Ishikawa (cell line): Measurements from ENCODE around the gene VPS25.

Experiments used
- CEBPB ChIP-seq: IDR thresholded peaks from 2 replicates; pipeline ENCODE4 v1.6.1; 2012
- CREB1 ChIP-seq: IDR thresholded peaks from 2 replicates; pipeline ENCODE4 v1.6.1; 2012; ENCODE audit warnings: low read depth
- EGR1 ChIP-seq: IDR thresholded peaks from 2 replicates; pipeline ENCODE4 v1.6.1; 2012
- EP300 ChIP-seq: IDR thresholded peaks from 2 replicates; pipeline ENCODE4 v1.6.1; 2012; ENCODE audit warnings: borderline replicate concordance
- FOXM1 ChIP-seq: IDR thresholded peaks from 2 replicates; pipeline ENCODE4 v1.6.1; 2012; ENCODE audit warnings: low read depth, borderline replicate concordance
- NFIC ChIP-seq: IDR thresholded peaks from 2 replicates; pipeline ENCODE4 v1.6.1; 2012
- RAD21 ChIP-seq: IDR thresholded peaks from 2 replicates; pipeline ENCODE4 v1.6.1; 2012; ENCODE audit warnings: low read depth
- TAF1 ChIP-seq: IDR thresholded peaks from 2 replicates; pipeline ENCODE4 v1.6.1; 2012; ENCODE audit warnings: low read depth, mild to moderate bottlenecking
- TCF12 ChIP-seq: IDR thresholded peaks from 2 replicates; pipeline ENCODE4 v1.6.1; 2012; ENCODE audit warnings: low read depth
- TEAD4 ChIP-seq: IDR thresholded peaks from 2 replicates; pipeline ENCODE4 v1.6.1; 2012
- YY1 ChIP-seq: IDR thresholded peaks from 2 replicates; pipeline ENCODE4 v1.6.1; 2012; ENCODE audit warnings: low read depth
- ZBTB7A ChIP-seq: IDR thresholded peaks from 2 replicates; pipeline ENCODE4 v1.6.1; 2012; ENCODE audit warnings: low read depth
- TF ChIP-seq, protein P1 (sequence below): IDR thresholded peaks from 2 replicates; pipeline ENCODE4 v1.6.1; 2012; ENCODE audit warnings: low read depth, mild to moderate bottlenecking
- TF ChIP-seq, protein P2 (sequence below): IDR thresholded peaks from 2 replicates; pipeline ENCODE4 v1.6.1; 2012
- TF ChIP-seq, protein P3 (sequence below): IDR thresholded peaks from 2 replicates; pipeline ENCODE4 v1.6.1; 2012

Gene VPS25

DNA sequence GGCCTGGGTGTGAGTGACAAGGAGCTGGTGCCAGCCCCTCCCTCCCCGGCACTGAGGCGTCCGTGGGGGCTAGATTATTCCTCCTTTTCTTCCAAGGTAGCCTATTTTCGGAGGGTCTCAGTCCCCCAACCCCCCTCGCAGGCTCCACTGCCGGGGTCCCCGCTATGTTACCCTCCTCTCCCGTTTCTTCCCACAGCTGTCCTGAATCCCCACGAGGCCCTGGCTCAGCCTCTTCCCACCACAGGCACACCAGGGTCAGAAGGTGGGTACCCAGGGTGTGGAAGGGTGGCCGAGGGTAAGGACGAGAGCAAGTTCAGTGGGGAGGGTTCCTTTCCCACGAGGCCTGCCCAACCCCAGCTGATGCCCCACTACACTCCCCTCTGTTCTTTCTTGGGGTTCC is 11.6 kb upstream of the VPS25 start:
- TF ChIP-seq ZBTB7A, result peak; percentile 44; the same call in 1 of the 2 replicates
- TF ChIP-seq, protein P1, sequence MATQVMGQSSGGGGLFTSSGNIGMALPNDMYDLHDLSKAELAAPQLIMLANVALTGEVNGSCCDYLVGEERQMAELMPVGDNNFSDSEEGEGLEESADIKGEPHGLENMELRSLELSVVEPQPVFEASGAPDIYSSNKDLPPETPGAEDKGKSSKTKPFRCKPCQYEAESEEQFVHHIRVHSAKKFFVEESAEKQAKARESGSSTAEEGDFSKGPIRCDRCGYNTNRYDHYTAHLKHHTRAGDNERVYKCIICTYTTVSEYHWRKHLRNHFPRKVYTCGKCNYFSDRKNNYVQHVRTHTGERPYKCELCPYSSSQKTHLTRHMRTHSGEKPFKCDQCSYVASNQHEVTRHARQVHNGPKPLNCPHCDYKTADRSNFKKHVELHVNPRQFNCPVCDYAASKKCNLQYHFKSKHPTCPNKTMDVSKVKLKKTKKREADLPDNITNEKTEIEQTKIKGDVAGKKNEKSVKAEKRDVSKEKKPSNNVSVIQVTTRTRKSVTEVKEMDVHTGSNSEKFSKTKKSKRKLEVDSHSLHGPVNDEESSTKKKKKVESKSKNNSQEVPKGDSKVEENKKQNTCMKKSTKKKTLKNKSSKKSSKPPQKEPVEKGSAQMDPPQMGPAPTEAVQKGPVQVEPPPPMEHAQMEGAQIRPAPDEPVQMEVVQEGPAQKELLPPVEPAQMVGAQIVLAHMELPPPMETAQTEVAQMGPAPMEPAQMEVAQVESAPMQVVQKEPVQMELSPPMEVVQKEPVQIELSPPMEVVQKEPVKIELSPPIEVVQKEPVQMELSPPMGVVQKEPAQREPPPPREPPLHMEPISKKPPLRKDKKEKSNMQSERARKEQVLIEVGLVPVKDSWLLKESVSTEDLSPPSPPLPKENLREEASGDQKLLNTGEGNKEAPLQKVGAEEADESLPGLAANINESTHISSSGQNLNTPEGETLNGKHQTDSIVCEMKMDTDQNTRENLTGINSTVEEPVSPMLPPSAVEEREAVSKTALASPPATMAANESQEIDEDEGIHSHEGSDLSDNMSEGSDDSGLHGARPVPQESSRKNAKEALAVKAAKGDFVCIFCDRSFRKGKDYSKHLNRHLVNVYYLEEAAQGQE, result no peak

DNA sequence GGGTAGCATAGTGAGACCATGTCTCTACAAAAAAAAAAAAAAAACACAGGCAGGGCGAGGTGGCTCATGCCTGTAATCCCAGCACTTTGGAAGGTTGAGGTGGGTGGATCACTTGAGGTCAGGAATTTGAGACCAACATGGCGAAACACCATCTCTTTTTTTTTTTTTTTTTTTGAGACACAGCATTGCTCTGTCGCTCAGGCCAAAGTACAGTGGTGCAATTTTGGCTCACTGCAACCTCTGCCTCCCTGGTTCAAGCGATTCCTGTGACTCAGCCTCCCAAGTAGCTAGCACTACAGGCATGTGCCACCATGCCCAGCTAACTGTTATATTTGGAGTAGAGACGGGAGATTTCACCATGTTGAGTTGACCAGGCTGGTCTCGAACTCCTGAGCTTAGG is 7.1 kb upstream of the VPS25 start:
- TF ChIP-seq YY1, result no peak
- no peak for TF ChIP-seq CEBPB
- TF ChIP-seq ZBTB7A, result no peak
- TF ChIP-seq CREB1, result no peak
- TF ChIP-seq, protein P1, result no peak
- no peak for TF ChIP-seq FOXM1
- TF ChIP-seq, protein P2, sequence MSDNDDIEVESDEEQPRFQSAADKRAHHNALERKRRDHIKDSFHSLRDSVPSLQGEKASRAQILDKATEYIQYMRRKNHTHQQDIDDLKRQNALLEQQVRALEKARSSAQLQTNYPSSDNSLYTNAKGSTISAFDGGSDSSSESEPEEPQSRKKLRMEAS, result no peak
- TF ChIP-seq EP300, result no peak
- no peak for TF ChIP-seq TAF1
- TF ChIP-seq TEAD4, result no peak
- TF ChIP-seq, protein P3, sequence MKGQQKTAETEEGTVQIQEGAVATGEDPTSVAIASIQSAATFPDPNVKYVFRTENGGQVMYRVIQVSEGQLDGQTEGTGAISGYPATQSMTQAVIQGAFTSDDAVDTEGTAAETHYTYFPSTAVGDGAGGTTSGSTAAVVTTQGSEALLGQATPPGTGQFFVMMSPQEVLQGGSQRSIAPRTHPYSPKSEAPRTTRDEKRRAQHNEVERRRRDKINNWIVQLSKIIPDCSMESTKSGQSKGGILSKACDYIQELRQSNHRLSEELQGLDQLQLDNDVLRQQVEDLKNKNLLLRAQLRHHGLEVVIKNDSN, result no peak
- no peak for TF ChIP-seq NFIC
- TF ChIP-seq TCF12, result no peak
- no peak for TF ChIP-seq EGR1
- no peak for TF ChIP-seq RAD21

DNA sequence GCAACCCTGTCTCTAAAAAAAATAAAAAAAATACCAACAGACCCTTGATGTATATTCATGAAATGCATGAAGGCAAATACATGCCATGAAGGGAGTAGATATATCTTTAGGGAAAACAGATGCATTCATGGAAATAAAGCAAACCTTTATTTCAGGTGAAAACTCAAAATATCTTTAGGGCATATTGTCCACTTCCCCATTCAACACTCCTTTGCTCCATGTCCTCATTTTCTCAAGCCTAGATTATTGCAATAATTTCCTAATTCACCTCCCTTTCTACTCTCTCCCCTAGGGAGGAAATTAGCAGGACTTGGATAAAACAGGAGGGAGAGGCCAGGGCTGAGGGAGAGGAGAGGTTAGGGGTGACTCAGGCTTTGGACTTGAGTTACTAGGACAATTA is 5.7 kb upstream of the VPS25 start:
- TF ChIP-seq YY1, result no peak
- no peak for TF ChIP-seq FOXM1
- TF ChIP-seq RAD21, result no peak
- TF ChIP-seq ZBTB7A, result no peak
- TF ChIP-seq, protein P1, result no peak
- TF ChIP-seq, protein P2, result no peak
- TF ChIP-seq TEAD4, result no peak
- no peak for TF ChIP-seq CEBPB
- no peak for TF ChIP-seq EP300
- TF ChIP-seq, protein P3, result no peak
- no peak for TF ChIP-seq NFIC
- no peak for TF ChIP-seq CREB1
- no peak for TF ChIP-seq TAF1

DNA sequence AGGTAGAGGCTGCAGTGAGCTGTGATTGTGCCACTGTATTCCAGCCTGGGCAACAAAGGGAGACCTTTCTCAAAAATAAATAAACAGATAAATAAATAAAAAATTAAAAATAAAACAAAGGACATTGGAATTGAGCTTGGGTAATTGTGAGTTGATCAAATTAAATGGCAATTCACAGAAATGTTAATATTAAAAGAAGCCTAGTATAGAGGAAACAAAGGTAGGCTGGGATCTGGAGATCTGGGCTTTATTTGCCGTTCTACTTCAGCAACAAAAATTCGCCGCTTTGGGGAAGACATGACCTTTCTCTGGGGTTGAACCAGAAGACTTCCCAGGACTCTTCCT is 332 bp upstream of the VPS25 start:
- no peak for TF ChIP-seq CREB1
- TF ChIP-seq EP300, result no peak
- TF ChIP-seq YY1, result no peak
- no peak for TF ChIP-seq NFIC
- no peak for TF ChIP-seq TCF12
- TF ChIP-seq, protein P2, result no peak
- TF ChIP-seq TEAD4, result no peak
- no peak for TF ChIP-seq TAF1
- TF ChIP-seq, protein P1, result no peak
- no peak for TF ChIP-seq RAD21
- no peak for TF ChIP-seq FOXM1
- no peak for TF ChIP-seq EGR1
- TF ChIP-seq ZBTB7A, result no peak
- TF ChIP-seq, protein P3, result no peak
- TF ChIP-seq CEBPB, result no peak
